HT1080 (cell line): ENCODE results near the gene FAM200C. TPM values are rescaled to one million over a fixed set of nuclear protein-coding genes. Genes with fewer than 3 reads are reported as not detected.

Experiments used
- total RNA-seq: library from RNA; depleted of rRNA; stranded (reverse); fragments of >200 nt; shearing (Covaris generic); gene quantifications from 2 replicates; pipeline ENCODE4 v1.2.3, GENCODE V29; 2014; rRNA removed

FAM200C gene
- total RNA-seq, 1 experiment from 2014 or later: 5.0 TPM

Other genes with a start within 250 kb of the FAM200C start
- 0.70 and 1.1 TPM in 2 replicates for gene FABP6, start 170.5 kb downstream of the FAM200C start, total RNA-seq
- 12.7 and 13.8 TPM in 2 replicates for gene CCNJL, start 87.5 kb downstream of the FAM200C start, total RNA-seq
- gene C1QTNF2, start 29.4 kb downstream of the FAM200C start, total RNA-seq: 0.33 and 0.55 TPM in 2 replicates
- gene SLU7, start 19.0 kb upstream of the FAM200C start, total RNA-seq: 64.9 and 67.0 TPM in 2 replicates
- 307 and 313 TPM in 2 replicates for gene PTTG1, start 21.8 kb upstream of the FAM200C start, total RNA-seq